GM12878 (cell line): ENCODE measurements around the gene FLT4. TPM values are rescaled to one million over a fixed set of nuclear protein-coding genes. Genes with fewer than 3 reads are reported as not detected.

Experiments
- ATAC-seq: fragments of 200-7000 bp; cut with Tn5 transposase; 3 replicates; pipeline ENCODE4 v1.9.1; 2020; ENCODE audit warnings: mild to moderate bottlenecking, moderate library complexity
- BruUV-seq: library from RNA; stranded (reverse); fragments of 400-500 nt; replicated peaks from 2 replicates; lab custom pipeline; 2021; lab: Mats Ljungman, UMichigan
- CTCF ChIA-PET: fragments of 300-600 bp; sonication (Branson Sonifier 250); formaldehyde crosslinking; extraction: SDS; loops from one replicate; lab custom pipeline; 2021; ENCODE audit warnings: inconsistent platforms; lab: Yijun Ruan, JAX
- POLR2A ChIA-PET: fragments of 350-600 bp; formaldehyde crosslinking; extraction: SDS; loops from one replicate; lab custom pipeline; 2021; ENCODE audit warnings: inconsistent platforms; lab: Charles Lee
- RAD21 ChIA-PET: fragments of 300-600 bp; sonication (Branson Sonifier 250); formaldehyde crosslinking; loops from one replicate; lab custom pipeline; 2023; ENCODE audit warnings: antibody characterized with exemption; ENCODE audit not compliant: unreplicated experiment; lab: Charles Lee
- SMC1A ChIA-PET: fragments of 300-600 bp; sonication (Branson Sonifier 250); formaldehyde crosslinking; loops from one replicate; lab custom pipeline; 2023; ENCODE audit not compliant: unreplicated experiment, uncharacterized antibody; lab: Charles Lee
- DNase-seq: peaks from one replicate; pipeline ENCODE4 v3.0.0-alpha.2; 2011; ENCODE audit warnings: low read depth, low spot score
- FAIRE-seq: peaks from 3 replicates; lab custom pipeline; 2011; peaks lifted over from hg19 to GRCh38; lab: Jason Lieb, UNC
- H2AFZ ChIP-seq: 2 replicates; pipeline ENCODE4 v1.6.0; 2011; ENCODE audit warnings: low read depth, low read length, control low read depth; ENCODE audit not compliant: control insufficient read depth
- H3K27ac ChIP-seq: 2 replicates; pipeline ENCODE4 v1.5.1; 2011; ENCODE audit warnings: control low read depth; ENCODE audit not compliant: control insufficient read depth, insufficient read depth
- H3K27me3 ChIP-seq, 2 experiments: replicated peaks in 1 of 2; 2 replicates each; pipeline versions ENCODE4 v1.6.0 to v1.6.1; 2011; ENCODE audit warnings: low read length in 1 of 2; ENCODE audit not compliant: control insufficient read depth in 2 of 2, insufficient read depth in 2 of 2
- H3K36me3 ChIP-seq, 2 experiments: 2 replicates each; pipeline ENCODE4 v1.5.1; 2011; ENCODE audit warnings: low read length in 1 of 2; ENCODE audit not compliant: control insufficient read depth in 2 of 2, insufficient read depth in 2 of 2
- H3K4me1 ChIP-seq: 2 replicates; pipeline ENCODE4 v1.6.1; 2011; ENCODE audit warnings: mild to moderate bottlenecking, low read length, moderate library complexity, mixed read lengths; ENCODE audit not compliant: control insufficient read depth, insufficient read depth
- H3K4me2 ChIP-seq: 2 replicates; pipeline ENCODE4 v1.6.0; 2011; ENCODE audit warnings: control low read depth; ENCODE audit not compliant: control insufficient read depth, insufficient read depth
- H3K4me3 ChIP-seq: fragments of 200-600 bp; sonication (generic); 2 replicates; pipeline ENCODE4 v1.5.1; 2016
- H3K79me2 ChIP-seq: 2 replicates; pipeline ENCODE4 v1.6.0; 2011; ENCODE audit warnings: low read length; ENCODE audit not compliant: control insufficient read depth, insufficient read depth
- H3K9ac ChIP-seq: 2 replicates; pipeline ENCODE4 v1.8.0; 2011; ENCODE audit warnings: low read length, control low read depth, mixed read lengths; ENCODE audit not compliant: control insufficient read depth, insufficient read depth
- H3K9me3 ChIP-seq: replicated peaks from 3 replicates; pipeline ENCODE4 v1.5.1; 2011; ENCODE audit warnings: mild to moderate bottlenecking, low read length; ENCODE audit not compliant: control insufficient read depth, insufficient read depth
- H4K20me1 ChIP-seq: 2 replicates; pipeline ENCODE4 v1.6.0; 2011; ENCODE audit not compliant: control insufficient read depth, insufficient read depth
- EED ChIP-seq: sonication (generic); IDR thresholded peaks from 2 replicates; pipeline ENCODE4 v1.6.1; 2016; ENCODE audit warnings: antibody characterized with exemption, low read depth
- HDAC2 ChIP-seq: fragments of 200-600 bp; sonication (generic); IDR thresholded peaks from 2 replicates; pipeline ENCODE4 v1.6.1; 2017
- IKZF1 ChIP-seq: fragments of 450-650 bp; conservative IDR thresholded peaks from 2 replicates; pipeline ENCODE4 v1.6.1; 2017; ENCODE audit warnings: antibody characterized with exemption, mild to moderate bottlenecking
- IKZF2 ChIP-seq, 2 experiments: fragments of 450-650 bp; IDR thresholded peaks; 2 replicates each; pipeline ENCODE4 v1.6.1; 2017; ENCODE audit warnings: mild to moderate bottlenecking in 2 of 2, moderate library complexity in 2 of 2
- NRF1 ChIP-seq: conservative IDR thresholded peaks from 2 replicates; pipeline ENCODE4 v1.6.1; 2011; ENCODE audit warnings: mild to moderate bottlenecking, low read depth, low read length, improper control_type of control experiment
- STAT1 ChIP-seq: fragments of 450-650 bp; conservative IDR thresholded peaks from 2 replicates; pipeline ENCODE4 v1.6.1; 2014; ENCODE audit warnings: antibody characterized with exemption, mild to moderate bottlenecking
- SUPT20H ChIP-seq: IDR thresholded peaks from 2 replicates; pipeline ENCODE4 v1.6.1; 2011; ENCODE audit warnings: low read depth, mild to moderate bottlenecking, low read length, moderate library complexity, borderline replicate concordance; ENCODE audit not compliant: control insufficient read depth
- TAF1 ChIP-seq: IDR thresholded peaks from 2 replicates; pipeline ENCODE4 v1.6.1; 2011; ENCODE audit warnings: mild to moderate bottlenecking, low read depth, low read length, borderline replicate concordance
- TBL1XR1 ChIP-seq: IDR thresholded peaks from 2 replicates; pipeline ENCODE4 v1.6.1; 2012; ENCODE audit warnings: low read depth, low read length, improper control_type of control experiment
- whole genome bisulfite sequencing: methylation state at CpG from one replicate; pipeline ENCODE4 v1.1.6; 2016; ENCODE audit warnings: low lambda C conversion rate; ENCODE audit not compliant: insufficient replicate concordance, insufficient coverage; ENCODE audit errors: missing lambda C conversion rate; 5-methylcytosine and 5-hydroxymethylcytosine counted together
- in situ Hi-C: fragments of 300-500 bp; cut with MboI; formaldehyde crosslinking; loops from 9 replicates; pipeline ENCODE4 v1.14.3; 2018; ENCODE audit warnings: mixed read lengths
- intact Hi-C: fragments of 100-400 bp; cut with micrococcal nuclease; formaldehyde crosslinking; loops from one replicate; pipeline ENCODE4 v1.14.2; 2022; ENCODE audit not compliant: unreplicated experiment
- polyA plus RNA-seq, 11 experiments: library from polyadenylated mRNA; depleted of rRNA in 4 of 11; unstranded in 6 of 11; stranded (reverse) in 5 of 11; fragments of >200 nt; fragmentation: Nextera tagmentation in 4 of 11; fragmentation: Illumina TruSeq in 1 of 11; extraction: Ambion mirVana in 4 of 11; extraction: Trizol in 1 of 11; gene quantifications; 1 replicate in 1 of 11; 2 replicates in 10 of 11; pipeline versions ENCODE4 v1.2.1 to v1.2.3, GENCODE V29; 2011 to 2016; ENCODE audit warnings: inconsistent platforms in 2 of 11, missing spikeins in 2 of 11, low read depth in 1 of 11
- total RNA-seq, 4 experiments: library from RNA; depleted of rRNA in 3 of 4; stranded (reverse); fragments of >200 nt in 3 of 4; fragmentation: Illumina TruSeq in 1 of 4; extraction: Trizol in 1 of 4; gene quantifications; 2 replicates each; pipeline versions ENCODE4 v1.2.1 to v1.2.3, GENCODE V29; 2013 to 2021
- TF ChIP-seq, protein P1 (sequence below): fragments of 450-650 bp; IDR thresholded peaks from 2 replicates; pipeline ENCODE4 v1.6.1; 2017; ENCODE audit warnings: borderline replicate concordance
- TF ChIP-seq, protein P2 (sequence below): fragments of 450-650 bp; IDR thresholded peaks from 2 replicates; pipeline ENCODE4 v1.6.1; 2018; ENCODE audit warnings: borderline replicate concordance, mild to moderate bottlenecking; ENCODE audit not compliant: partially characterized antibody

The FLT4 gene
- total and polyA plus RNA-seq, 10 of the 15 experiments (the other 5 are each of a cell fraction or from before 2014, with no cell fraction given), result 0.18 TPM; not detected in 9

DNA sequence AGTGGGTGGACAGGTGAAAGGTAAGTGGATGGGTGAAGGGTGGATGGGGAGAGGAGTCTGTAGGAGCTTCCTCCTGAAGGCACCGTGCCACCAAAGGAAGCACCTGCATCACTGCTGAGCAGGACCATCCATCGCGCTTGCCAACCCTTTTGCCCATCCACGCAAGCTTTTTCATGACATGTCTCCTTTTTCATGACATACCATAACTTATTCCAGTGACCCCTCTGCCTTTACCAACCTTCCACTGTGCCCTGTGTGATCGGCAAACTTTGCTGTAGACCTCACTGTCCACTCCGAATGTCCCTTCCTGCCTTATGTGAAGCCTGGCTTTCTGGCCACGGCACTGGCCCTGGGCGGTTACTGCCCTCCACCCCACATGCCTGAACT lies 13.4 kb downstream of the FLT4 start:
- Histone ChIP-seq H3K36me3 (no peaks in the 10 kb centered on the region), H3K27ac (no peak overlapping the region), H3K4me2 (no peak overlapping the region), H4K20me1 (no peaks in the 10 kb centered on the region), H2AFZ (no peak overlapping the region), H3K27me3 (no peaks in the 10 kb centered on the region)
- in situ Hi-C loops, result no loop called here
- FAIRE-seq, result no peak
- POLR2A ChIA-PET, result no interaction called here
- TF ChIP-seq IKZF2 (IDR thresholded peaks at IDR 0.05), result no peak
- TF ChIP-seq SUPT20H, result no peak
- TF ChIP-seq, all 136 proteins: peak for 0
- DNase-seq (no peak), ATAC-seq (no peak)
- Histone ChIP-seq H3K9ac (no peak overlapping the region), H3K79me2 (no peaks in the 10 kb centered on the region), H3K9me3 (no peaks in the 10 kb centered on the region), H3K4me1 (no peaks in the 10 kb centered on the region), H3K4me3 (no peak overlapping the region)
- RAD21 ChIA-PET, result no interaction called here
- intact Hi-C loops, result no loop called here
- SMC1A ChIA-PET, result no interaction called here
- CTCF ChIA-PET, result no interaction called here
- no TSS peak for BruUV-seq
- 63% methylated on average over 8 of the region's 8 CpGs for WGBS

DNA sequence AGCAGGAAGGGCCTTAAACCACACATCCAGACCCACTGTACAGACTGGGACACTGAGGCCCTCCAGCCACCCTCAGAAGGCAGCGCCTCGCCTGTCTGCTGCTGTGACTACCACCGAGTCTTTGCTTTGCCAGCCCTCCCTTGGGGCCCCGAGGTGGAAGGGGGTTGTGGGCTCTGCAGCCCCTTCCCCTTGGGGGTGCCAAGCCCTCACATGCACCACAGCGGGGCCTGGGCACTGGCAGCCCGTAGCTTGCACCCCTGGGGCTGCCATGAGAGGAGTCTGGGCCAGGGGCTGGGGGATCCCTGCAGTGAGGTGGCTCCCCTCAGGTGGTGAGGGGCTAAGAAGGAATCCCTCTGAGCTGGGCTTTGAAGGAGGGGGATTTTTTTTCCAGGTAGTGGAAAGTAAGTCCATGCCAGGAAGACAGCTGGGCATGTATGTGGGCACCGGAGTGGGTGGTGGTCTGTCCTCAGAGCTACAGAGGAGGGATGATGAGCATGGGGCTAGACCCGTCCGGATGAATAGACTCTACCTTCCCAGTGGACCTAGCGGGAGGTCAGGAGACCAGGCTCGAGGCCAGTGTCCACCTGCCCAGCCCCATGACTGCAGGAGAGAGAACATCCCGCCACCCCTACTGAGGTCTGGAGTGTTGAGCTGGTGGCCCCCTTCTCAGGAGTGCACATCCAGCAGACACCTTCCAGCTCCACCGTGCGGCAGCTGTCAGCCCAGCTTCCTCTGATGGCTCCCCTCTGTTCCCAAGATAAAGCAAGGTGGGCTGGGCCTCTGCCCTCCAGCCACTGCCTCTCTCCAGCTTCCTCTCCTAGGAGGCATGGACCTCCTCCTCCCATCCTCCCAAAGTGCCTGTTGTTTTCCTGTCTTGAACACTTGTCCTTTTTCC lies 15.9 kb downstream of the FLT4 start:
- RAD21 ChIA-PET, result no interaction called here
- in situ Hi-C loops, result no loop called here
- intact Hi-C loops, result no loop called here
- 21% methylated on average over 14 of the region's 14 CpGs for WGBS
- Histone ChIP-seq H4K20me1 (no peaks in the 10 kb centered on the region), H3K4me2 (no peak overlapping the region), H2AFZ (no peak overlapping the region), H3K9me3 (no peaks in the 10 kb centered on the region), H3K9ac (no peak overlapping the region), H3K27ac (no peak overlapping the region), H3K27me3 (no peaks in the 10 kb centered on the region), H3K4me3 (no peak overlapping the region), H3K4me1 (no peaks in the 10 kb centered on the region), H3K79me2 (no peaks in the 10 kb centered on the region), H3K36me3 (no peaks in the 10 kb centered on the region)
- SMC1A ChIA-PET, result no interaction called here
- FAIRE-seq (no peak), ATAC-seq (no peak), DNase-seq (no peak)
- POLR2A ChIA-PET, result interaction anchor here (0.6 kb wide), 1 partner anchor 94 kb away, joined by 3 read pairs; no protein-coding TSS in a partner anchor
- BruUV-seq, result no TSS peak
- CTCF ChIA-PET, result no interaction called here
- TF ChIP-seq HDAC2 (no peak), IKZF1 (no peak), NRF1 (no peak), TBL1XR1 (no peak), EED (no peak), TAF1 (no peak), STAT1 (no peak)
- TF ChIP-seq, protein P1, sequence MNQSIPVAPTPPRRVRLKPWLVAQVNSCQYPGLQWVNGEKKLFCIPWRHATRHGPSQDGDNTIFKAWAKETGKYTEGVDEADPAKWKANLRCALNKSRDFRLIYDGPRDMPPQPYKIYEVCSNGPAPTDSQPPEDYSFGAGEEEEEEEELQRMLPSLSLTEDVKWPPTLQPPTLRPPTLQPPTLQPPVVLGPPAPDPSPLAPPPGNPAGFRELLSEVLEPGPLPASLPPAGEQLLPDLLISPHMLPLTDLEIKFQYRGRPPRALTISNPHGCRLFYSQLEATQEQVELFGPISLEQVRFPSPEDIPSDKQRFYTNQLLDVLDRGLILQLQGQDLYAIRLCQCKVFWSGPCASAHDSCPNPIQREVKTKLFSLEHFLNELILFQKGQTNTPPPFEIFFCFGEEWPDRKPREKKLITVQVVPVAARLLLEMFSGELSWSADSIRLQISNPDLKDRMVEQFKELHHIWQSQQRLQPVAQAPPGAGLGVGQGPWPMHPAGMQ, result no peak
- TF ChIP-seq, protein P2, sequence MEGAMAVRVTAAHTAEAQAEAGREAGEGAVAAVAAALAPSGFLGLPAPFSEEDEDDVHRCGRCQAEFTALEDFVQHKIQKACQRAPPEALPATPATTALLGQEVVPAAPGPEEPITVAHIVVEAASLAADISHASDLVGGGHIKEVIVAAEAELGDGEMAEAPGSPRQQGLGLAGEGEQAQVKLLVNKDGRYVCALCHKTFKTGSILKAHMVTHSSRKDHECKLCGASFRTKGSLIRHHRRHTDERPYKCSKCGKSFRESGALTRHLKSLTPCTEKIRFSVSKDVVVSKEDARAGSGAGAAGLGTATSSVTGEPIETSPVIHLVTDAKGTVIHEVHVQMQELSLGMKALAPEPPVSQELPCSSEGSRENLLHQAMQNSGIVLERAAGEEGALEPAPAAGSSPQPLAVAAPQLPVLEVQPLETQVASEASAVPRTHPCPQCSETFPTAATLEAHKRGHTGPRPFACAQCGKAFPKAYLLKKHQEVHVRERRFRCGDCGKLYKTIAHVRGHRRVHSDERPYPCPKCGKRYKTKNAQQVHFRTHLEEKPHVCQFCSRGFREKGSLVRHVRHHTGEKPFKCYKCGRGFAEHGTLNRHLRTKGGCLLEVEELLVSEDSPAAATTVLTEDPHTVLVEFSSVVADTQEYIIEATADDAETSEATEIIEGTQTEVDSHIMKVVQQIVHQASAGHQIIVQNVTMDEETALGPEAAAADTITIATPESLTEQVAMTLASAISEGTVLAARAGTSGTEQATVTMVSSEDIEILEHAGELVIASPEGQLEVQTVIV, result no peak
